Esophagus muscularis mucosa (tissue), 4 donors: ENCODE results near the gene XRCC4. TPM values are rescaled to one million over a fixed set of nuclear protein-coding genes. Genes with fewer than 3 reads are reported as not detected.

Experiments
- DNase-seq: peaks from one replicate; pipeline ENCODE4 v3.0.0-alpha.2; 2017; ENCODE audit errors: extremely low spot score
- H3K27ac ChIP-seq, 4 donors: fragments of 200-600 bp; sonication (generic); replicated peaks in 1 of 4; 1 replicate in 3 of 4; 2 replicates in 1 of 4; pipeline ENCODE4 v1.5.1; 2016 to 2019; ENCODE audit warnings: mild to moderate bottlenecking in 1 of 4
- H3K27me3 ChIP-seq, 4 donors: fragments of 200-600 bp; sonication (generic); one replicate each; pipeline versions ENCODE4 v1.5.1 to v1.6.0; 2016 to 2019
- H3K36me3 ChIP-seq, 4 donors: fragments of 200-600 bp; sonication (generic); one replicate each; pipeline ENCODE4 v1.5.1; 2016 to 2019
- H3K4me1 ChIP-seq, 4 donors: fragments of 200-600 bp; sonication (generic); one replicate each; pipeline ENCODE4 v1.5.1; 2016 to 2019
- H3K4me3 ChIP-seq, 4 donors: fragments of 200-600 bp; sonication (generic); 1 replicate in 2 of 4; 2 replicates in 2 of 4; pipeline ENCODE4 v1.5.1; 2016 to 2019; ENCODE audit warnings: mild to moderate bottlenecking in 4 of 4, moderate library complexity in 1 of 4
- H3K9me3 ChIP-seq, 4 donors: fragments of 200-600 bp; sonication (generic); 1 replicate in 3 of 4; 2 replicates in 1 of 4; pipeline ENCODE4 v1.5.1; 2016 to 2019
- EP300 ChIP-seq: sonication (generic); formaldehyde crosslinking; IDR thresholded peaks from one replicate; pipeline ENCODE4 v1.6.1; 2017; ENCODE audit warnings: antibody characterized with exemption
- POLR2A ChIP-seq: fragments of 450-650 bp; IDR thresholded peaks from one replicate; pipeline ENCODE4 v1.6.1; 2017; ENCODE audit warnings: antibody characterized with exemption, moderate library complexity, mild to moderate bottlenecking, low read depth
- POLR2AphosphoS5 ChIP-seq, 2 donors: sonication (generic); formaldehyde crosslinking; IDR thresholded peaks; one replicate each; pipeline ENCODE4 v1.6.1; 2017; ENCODE audit warnings: antibody characterized with exemption in 2 of 2
- WGBS: methylation state at CpG from one replicate; pipeline ENCODE4 v1.1.5; 2018; 5-methylcytosine and 5-hydroxymethylcytosine counted together
- intact Hi-C: fragments of 100-400 bp; cut with DNase I; formaldehyde crosslinking; loops from one replicate; pipeline ENCODE4 v1.15.1; 2023
- total RNA-seq, 4 donors: library from RNA; depleted of rRNA; stranded (reverse); fragments of >200 nt; gene quantifications; one replicate each; pipeline versions ENCODE4 v1.1.0 to v1.2.1, GENCODE V29; 2016
- TF ChIP-seq, protein P1 (sequence below), 3 experiments: fragments of 200-600 bp in 2 of 3; fragments of 450-650 bp in 1 of 3; sonication (generic) in 2 of 3; IDR thresholded peaks; one replicate each; pipeline ENCODE4 v1.5.1; 2017 to 2019; ENCODE audit warnings: antibody characterized with exemption in 3 of 3, mild to moderate bottlenecking in 2 of 3, moderate library complexity in 1 of 3

The XRCC4 gene
- total RNA-seq, 4 donors from 2014 or later: 4.5 to 7.1 (median 5.3) TPM

DNA sequence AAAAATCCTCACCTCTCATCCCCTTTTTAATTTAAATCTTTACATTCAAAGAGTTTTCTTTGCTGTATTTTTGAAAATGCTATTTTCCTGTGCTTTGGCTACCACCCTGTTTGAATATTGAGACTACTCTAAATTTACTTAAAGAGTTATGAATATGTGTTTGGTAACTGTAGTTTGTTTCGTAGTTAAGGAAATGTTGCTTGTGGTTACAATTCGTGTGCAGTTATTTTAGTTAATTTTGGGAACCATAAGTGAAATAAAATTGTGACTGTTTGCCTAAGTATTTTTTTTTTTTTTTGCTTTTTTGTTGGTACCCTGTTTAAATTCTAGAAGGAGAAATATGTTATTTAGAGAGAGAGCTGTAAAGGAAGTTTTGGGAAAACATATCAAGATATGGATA lies 78.7 kb downstream of the XRCC4 start:
- Histone ChIP-seq H3K27ac (no peak overlapping the region), H3K36me3 (no peaks in the 10 kb centered on the region), H3K4me3 (no peak overlapping the region), H3K4me1 (no peaks in the 10 kb centered on the region), H3K27me3 (no peaks in the 10 kb centered on the region), H3K9me3 (no peaks in the 10 kb centered on the region)
- WGBS: 80% methylated on average over 2 of the region's 2 CpGs
- intact Hi-C loops: no loop called here
- TF ChIP-seq EP300: no peak
- TF ChIP-seq, protein P1, sequence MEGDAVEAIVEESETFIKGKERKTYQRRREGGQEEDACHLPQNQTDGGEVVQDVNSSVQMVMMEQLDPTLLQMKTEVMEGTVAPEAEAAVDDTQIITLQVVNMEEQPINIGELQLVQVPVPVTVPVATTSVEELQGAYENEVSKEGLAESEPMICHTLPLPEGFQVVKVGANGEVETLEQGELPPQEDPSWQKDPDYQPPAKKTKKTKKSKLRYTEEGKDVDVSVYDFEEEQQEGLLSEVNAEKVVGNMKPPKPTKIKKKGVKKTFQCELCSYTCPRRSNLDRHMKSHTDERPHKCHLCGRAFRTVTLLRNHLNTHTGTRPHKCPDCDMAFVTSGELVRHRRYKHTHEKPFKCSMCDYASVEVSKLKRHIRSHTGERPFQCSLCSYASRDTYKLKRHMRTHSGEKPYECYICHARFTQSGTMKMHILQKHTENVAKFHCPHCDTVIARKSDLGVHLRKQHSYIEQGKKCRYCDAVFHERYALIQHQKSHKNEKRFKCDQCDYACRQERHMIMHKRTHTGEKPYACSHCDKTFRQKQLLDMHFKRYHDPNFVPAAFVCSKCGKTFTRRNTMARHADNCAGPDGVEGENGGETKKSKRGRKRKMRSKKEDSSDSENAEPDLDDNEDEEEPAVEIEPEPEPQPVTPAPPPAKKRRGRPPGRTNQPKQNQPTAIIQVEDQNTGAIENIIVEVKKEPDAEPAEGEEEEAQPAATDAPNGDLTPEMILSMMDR (IDR thresholded peaks at IDR 0.05): no peak
- TF ChIP-seq POLR2AphosphoS5 (IDR thresholded peaks at IDR 0.05): no peak
- TF ChIP-seq POLR2A: no peak
- no peak for DNase-seq

DNA sequence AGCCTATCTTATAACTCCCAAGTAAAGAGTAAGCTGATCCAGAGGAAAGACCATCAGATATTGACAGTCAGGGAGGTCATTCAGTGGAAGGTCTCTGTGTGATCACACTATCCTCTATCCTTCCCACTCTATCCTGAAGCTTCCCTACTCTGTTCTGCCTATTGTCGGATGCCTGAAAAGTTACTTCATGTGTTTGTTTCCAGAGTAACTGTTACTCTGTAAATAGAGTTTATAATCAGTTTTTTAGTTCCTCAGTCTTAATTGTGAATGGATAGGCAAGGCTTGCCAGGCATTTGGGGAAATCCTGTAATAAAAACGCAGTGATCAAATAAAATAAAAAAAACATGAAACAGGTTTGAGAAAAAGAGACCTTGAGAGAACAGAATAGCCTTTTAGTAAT lies 79.8 kb downstream of the XRCC4 start:
- H3K4me1 ChIP-seq: no peaks in the 10 kb centered on the region
- TF ChIP-seq, protein P1 (IDR thresholded peaks at IDR 0.05): no peak
- TF ChIP-seq EP300 (no peak), POLR2A (no peak), POLR2AphosphoS5 (IDR thresholded peaks at IDR 0.05) (no peak)
- H3K9me3 ChIP-seq: no peaks in the 10 kb centered on the region
- intact Hi-C loops: no loop called here
- WGBS: 37% methylated on average over 2 of the region's 2 CpGs
- H3K27ac ChIP-seq: no peak overlapping the region
- H3K27me3 ChIP-seq: no peaks in the 10 kb centered on the region
- DNase-seq: no peak
- no peak overlapping the region for H3K4me3 ChIP-seq
- H3K36me3 ChIP-seq: no peaks in the 10 kb centered on the region

DNA sequence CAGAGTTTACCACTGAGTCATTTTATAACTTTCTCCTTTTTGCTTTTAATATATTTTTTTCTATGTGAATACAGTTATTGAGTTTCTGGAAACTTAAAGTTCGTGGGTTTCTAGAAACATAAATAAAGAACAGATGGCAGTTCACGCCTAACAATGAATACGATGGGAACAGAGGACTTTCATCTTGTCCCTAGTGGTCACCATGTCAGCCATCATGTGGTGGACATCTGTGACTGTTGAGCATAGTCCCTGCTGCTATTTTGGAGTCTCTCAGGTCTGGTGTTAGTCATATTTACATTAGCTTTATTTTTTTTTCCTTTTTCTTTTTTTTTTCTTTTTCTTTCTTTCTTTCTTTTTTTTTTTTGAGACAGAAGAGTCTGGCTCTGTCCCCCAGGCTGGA lies 85.3 kb downstream of the XRCC4 start:
- H3K4me1 ChIP-seq: no peaks in the 10 kb centered on the region
- no peak overlapping the region for H3K4me3 ChIP-seq
- WGBS: 53% methylated on average over 3 of the region's 3 CpGs
- DNase-seq: no peak
- H3K9me3 ChIP-seq: no peaks in the 10 kb centered on the region
- TF ChIP-seq POLR2AphosphoS5 (IDR thresholded peaks at IDR 0.05) (no peak), POLR2A (no peak)
- TF ChIP-seq, protein P1 (IDR thresholded peaks at IDR 0.05): no peak
- no peak overlapping the region for H3K27ac ChIP-seq
- intact Hi-C loops: no loop called here
- no peaks in the 10 kb centered on the region for H3K27me3 ChIP-seq
- no peaks in the 10 kb centered on the region for H3K36me3 ChIP-seq

DNA sequence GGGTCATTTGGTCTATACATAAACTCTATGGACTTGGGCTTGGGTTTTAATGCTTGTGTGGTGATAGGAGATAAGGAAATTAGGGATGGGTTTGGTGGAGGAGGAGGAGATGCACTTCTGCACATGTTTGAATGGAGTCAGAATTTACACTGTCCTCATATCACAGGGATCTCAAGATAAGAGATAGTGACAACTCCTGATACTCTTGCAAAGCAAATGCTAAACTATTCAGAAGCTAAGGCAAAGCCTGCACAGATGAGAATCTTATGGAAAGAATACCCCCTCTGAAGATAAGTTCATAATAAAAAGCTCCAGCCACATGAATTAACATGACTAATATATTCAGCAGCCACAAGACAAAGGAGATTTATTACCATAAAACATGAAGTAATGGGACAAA lies 90.2 kb downstream of the XRCC4 start:
- TF ChIP-seq, protein P1 (IDR thresholded peaks at IDR 0.05): no peak
- TF ChIP-seq EP300: no peak
- TF ChIP-seq POLR2AphosphoS5 (IDR thresholded peaks at IDR 0.05): no peak
- TF ChIP-seq POLR2A: no peak
- H3K9me3 ChIP-seq: no peaks in the 10 kb centered on the region
- no peak overlapping the region for H3K4me3 ChIP-seq
- no peaks in the 10 kb centered on the region for H3K27me3 ChIP-seq
- no peaks in the 10 kb centered on the region for H3K36me3 ChIP-seq
- intact Hi-C loops: no loop called here
- H3K27ac ChIP-seq: no peak overlapping the region
- H3K4me1 ChIP-seq: no peaks in the 10 kb centered on the region
- no peak for DNase-seq

DNA sequence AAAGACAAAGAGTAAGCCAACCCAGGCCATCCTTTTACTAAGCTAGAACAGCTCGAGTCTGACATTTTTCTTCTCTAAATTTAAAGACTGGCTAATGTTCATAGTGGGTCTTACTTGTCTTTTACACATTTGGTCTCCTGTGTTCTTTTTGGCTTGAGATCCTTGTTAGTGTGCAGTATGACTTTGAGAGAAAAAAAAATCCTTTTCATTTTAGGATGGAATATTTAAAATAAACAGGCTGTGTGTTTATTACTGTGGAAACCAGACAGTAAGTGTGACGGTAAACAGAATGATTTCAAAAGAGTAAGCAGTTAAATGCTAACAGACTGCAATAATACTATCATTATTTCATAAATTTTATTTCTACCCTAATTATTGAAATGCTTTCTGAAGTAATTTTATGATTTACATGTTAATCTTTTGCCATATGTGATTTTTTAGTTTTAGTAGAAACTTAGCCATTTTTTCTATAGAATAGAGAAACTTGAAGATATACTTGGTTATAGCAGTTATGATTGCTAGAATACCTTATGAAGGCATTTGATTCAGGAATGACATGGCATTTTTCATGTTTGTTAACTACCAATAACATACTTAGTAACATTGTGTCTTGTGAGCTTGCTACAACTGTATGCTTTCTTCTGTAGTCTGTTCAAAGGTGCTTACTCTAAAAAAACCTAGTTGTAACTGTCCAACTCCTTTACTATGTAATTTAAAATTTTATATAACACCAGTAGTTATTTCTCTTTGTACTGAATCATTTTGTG lies 92.4 kb downstream of the XRCC4 start:
- Histone ChIP-seq H3K27me3 (no peaks in the 10 kb centered on the region), H3K36me3 (no peaks in the 10 kb centered on the region), H3K4me3 (no peak overlapping the region), H3K27ac (no peak overlapping the region), H3K9me3 (no peaks in the 10 kb centered on the region), H3K4me1 (no peaks in the 10 kb centered on the region)
- DNase-seq: no peak
- WGBS: 83% methylated on average over 2 of the region's 2 CpGs
- TF ChIP-seq POLR2AphosphoS5 (IDR thresholded peaks at IDR 0.05) (no peak), EP300 (no peak), POLR2A (no peak)
- TF ChIP-seq, protein P1 (IDR thresholded peaks at IDR 0.05): no peak
- intact Hi-C loops: no loop called here
